OCI-LY1 (cell line): ENCODE data around the gene CELF4.

ENCODE experiments used
- H2AFZ ChIP-seq: fragments of 200-600 bp; sonication (generic), shearing (Covaris generic); 2 replicates; pipeline ENCODE4 v1.6.0; 2014; ENCODE audit warnings: antibody characterized with exemption, mild to moderate bottlenecking, low read length
- H3F3A ChIP-seq: fragments of 200-600 bp; sonication (generic), shearing (Covaris generic); 2 replicates; pipeline ENCODE4 v1.6.0; 2014; ENCODE audit warnings: mild to moderate bottlenecking, antibody characterized with exemption, low read length, moderate library complexity; ENCODE audit not compliant: insufficient read depth
- H3K27ac ChIP-seq: fragments of 200-600 bp; sonication (generic); 2 replicates; pipeline ENCODE4 v1.5.1; 2014; ENCODE audit warnings: low read length, mixed run types, mild to moderate bottlenecking, low read depth; ENCODE audit not compliant: poor library complexity, severe bottlenecking
- H3K27me3 ChIP-seq: fragments of 200-600 bp; sonication (generic); 2 replicates; pipeline ENCODE4 v1.6.0; 2014; ENCODE audit warnings: antibody characterized with exemption, mild to moderate bottlenecking, low read length, moderate library complexity; ENCODE audit not compliant: insufficient read depth
- H3K36me3 ChIP-seq: fragments of 200-600 bp; sonication (generic); 2 replicates; pipeline ENCODE4 v1.6.1; 2014; ENCODE audit warnings: mild to moderate bottlenecking, antibody characterized with exemption, low read length, moderate library complexity, mixed read lengths; ENCODE audit not compliant: insufficient read depth
- H3K4me1 ChIP-seq: fragments of 200-600 bp; sonication (generic); 2 replicates; pipeline ENCODE4 v1.5.1; 2014; ENCODE audit warnings: mild to moderate bottlenecking, low read length, moderate library complexity; ENCODE audit not compliant: insufficient read depth, severe bottlenecking
- H3K4me2 ChIP-seq: fragments of 200-600 bp; sonication (generic), shearing (Covaris generic); 2 replicates; pipeline ENCODE4 v1.6.1; 2014; ENCODE audit warnings: low read length
- H3K4me3 ChIP-seq: fragments of 200-600 bp; sonication (generic); 2 replicates; pipeline ENCODE4 v1.5.1; 2014; ENCODE audit warnings: low read length, low read depth, mild to moderate bottlenecking, mixed read lengths; ENCODE audit not compliant: poor library complexity, severe bottlenecking
- H3K79me2 ChIP-seq: fragments of 200-600 bp; shearing (Covaris generic); 2 replicates; pipeline ENCODE4 v1.6.1; 2016; ENCODE audit warnings: mixed run types, low read length, mixed read lengths; ENCODE audit not compliant: insufficient read depth
- H3K9ac ChIP-seq: fragments of 200-600 bp; sonication (generic), shearing (Covaris generic); 2 replicates; pipeline ENCODE4 v1.6.1; 2014; ENCODE audit warnings: mild to moderate bottlenecking, low read length, mixed read lengths
- H3K9me2 ChIP-seq: fragments of 200-600 bp; sonication (generic), shearing (Covaris generic); 2 replicates; pipeline ENCODE4 v1.6.1; 2014; ENCODE audit warnings: low read depth, mild to moderate bottlenecking, low read length, mixed read lengths
- H3K9me3 ChIP-seq: fragments of 200-600 bp; shearing (Covaris generic); 2 replicates; pipeline ENCODE4 v1.6.1; 2014; ENCODE audit warnings: low read length, mixed read lengths
- H4K20me1 ChIP-seq: fragments of 200-600 bp; sonication (generic), shearing (Covaris generic); 2 replicates; pipeline ENCODE4 v1.6.0; 2016; ENCODE audit warnings: mild to moderate bottlenecking, low read length; ENCODE audit not compliant: insufficient read depth
- CTCF ChIP-seq: fragments of 200-600 bp; sonication (generic), shearing (Covaris generic); IDR thresholded peaks from 2 replicates; pipeline ENCODE4 v1.5.1; 2017; ENCODE audit warnings: mild to moderate bottlenecking, antibody characterized with exemption, low read length, moderate library complexity, mixed read lengths
- EZH2 ChIP-seq: fragments of 200-600 bp; sonication (generic), shearing (Covaris generic); IDR thresholded peaks from 2 replicates; pipeline ENCODE4 v1.8.0; 2017; ENCODE audit warnings: borderline replicate concordance, mixed run types, mild to moderate bottlenecking, antibody characterized with exemption, low read length, moderate library complexity, mixed read lengths

The CELF4 gene

GRCh38 chr18:37611614-37612279 is 46.1 kb upstream of the CELF4 start:
- Histone ChIP-seq H3K27me3 (no peaks in the 10 kb centered on the region), H3K9me3 (no peaks in the 10 kb centered on the region), H3K4me3 (no peak overlapping the region)

GRCh38 chr18:37608876-37609275 is 43.3 kb upstream of the CELF4 start:
- Histone ChIP-seq H3F3A (no peaks in the 10 kb centered on the region), H3K9me2 (no peaks in the 10 kb centered on the region), H2AFZ (no peak overlapping the region), H3K9ac (no peak overlapping the region), H4K20me1 (no peaks in the 10 kb centered on the region), H3K27me3 (no peaks in the 10 kb centered on the region), H3K36me3 (no peaks in the 10 kb centered on the region), H3K4me1 (no peaks in the 10 kb centered on the region), H3K9me3 (no peaks in the 10 kb centered on the region), H3K4me3 (no peak overlapping the region), H3K4me2 (no peak overlapping the region), H3K79me2 (no peaks in the 10 kb centered on the region), H3K27ac (no peak overlapping the region)
- no peak for TF ChIP-seq EZH2
- no peak for TF ChIP-seq CTCF

More at GRCh38 chr18:37611614-37612279, 46.1 kb upstream of the CELF4 start:
- H4K20me1 ChIP-seq, result no peaks in the 10 kb centered on the region
- no peaks in the 10 kb centered on the region for H3K79me2 ChIP-seq
- no peaks in the 10 kb centered on the region for H3F3A ChIP-seq
- no peak for TF ChIP-seq CTCF
- TF ChIP-seq EZH2, result no peak
- no peak overlapping the region for H3K9ac ChIP-seq
- H3K4me1 ChIP-seq, result no peaks in the 10 kb centered on the region
- H3K4me2 ChIP-seq, result no peak overlapping the region
- no peaks in the 10 kb centered on the region for H3K9me2 ChIP-seq
- H2AFZ ChIP-seq, result no peak overlapping the region
- H3K36me3 ChIP-seq, result no peaks in the 10 kb centered on the region
- no peak overlapping the region for H3K27ac ChIP-seq

GRCh38 chr18:37607281-37607680 is 41.7 kb upstream of the CELF4 start:
- Histone ChIP-seq H3K4me1 (no peaks in the 10 kb centered on the region), H3K9me2 (no peaks in the 10 kb centered on the region), H2AFZ (no peak overlapping the region), H3K79me2 (no peaks in the 10 kb centered on the region), H4K20me1 (no peaks in the 10 kb centered on the region), H3K9me3 (no peaks in the 10 kb centered on the region), H3K9ac (no peak overlapping the region), H3K36me3 (no peaks in the 10 kb centered on the region), H3K27me3 (no peaks in the 10 kb centered on the region), H3K4me3 (no peak overlapping the region), H3K27ac (no peak overlapping the region), H3F3A (no peaks in the 10 kb centered on the region), H3K4me2 (no peak overlapping the region)
- no peak for TF ChIP-seq CTCF
- no peak for TF ChIP-seq EZH2
